HG02763 (cell line): ENCODE measurements around the gene SIGLEC7.

Source experiments
- ATAC-seq: cut with Tn5 transposase; IDR thresholded peaks from one replicate; pipeline ENCODE4 v1.9.1; 2021; ENCODE audit warnings: mild to moderate bottlenecking, moderate library complexity; ENCODE audit not compliant: unreplicated experiment

The SIGLEC7 gene

DNA sequence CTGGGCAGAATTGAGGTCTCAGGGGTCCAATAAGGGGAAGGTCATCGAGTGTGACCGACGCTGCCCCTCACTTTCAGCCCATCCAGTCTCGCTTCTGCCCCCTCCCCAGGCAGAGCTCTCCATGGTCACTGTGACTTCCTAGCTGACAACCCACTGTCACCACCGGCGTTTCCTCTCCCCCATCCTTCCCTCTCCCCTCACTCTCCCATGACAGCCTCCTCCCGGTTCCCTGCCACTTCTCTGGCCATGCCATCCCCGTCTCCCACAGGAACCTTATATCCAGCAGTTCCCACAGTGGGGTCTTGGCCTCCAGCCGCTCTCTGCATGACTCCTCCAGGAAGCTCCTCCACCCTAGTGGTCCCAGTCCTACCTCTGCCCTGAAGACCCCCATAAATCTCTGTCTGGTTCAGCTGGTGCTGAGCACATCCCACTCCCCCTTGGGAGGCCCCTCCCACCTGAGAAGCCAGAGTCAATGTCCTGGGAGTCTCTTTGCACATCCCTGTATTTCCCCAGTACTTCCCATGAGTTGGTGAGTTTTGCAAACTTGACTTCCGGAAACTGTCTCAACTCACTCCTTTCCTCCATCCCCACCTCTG is 58.1 kb downstream of the SIGLEC7 start:
- ATAC-seq, result no peak

- ATAC-seq, result no peak
Measured at GRCh38 chr19:51201712-51202111, 59.6 kb downstream of the SIGLEC7 start.
